LHCN-M2 (cell line): Measurements from ENCODE around the gene FRMD4A. TPM values are rescaled to one million over a fixed set of nuclear protein-coding genes. Genes with fewer than 3 reads are reported as not detected.
"Not testable (repeated sequence)": the region's sequence is repeated elsewhere in the genome, so short reads cannot be mapped to it uniquely, and the experiment has no call there.

ENCODE experiments used
- DNase-seq: peaks from one replicate; pipeline ENCODE4 v3.0.0-alpha.2; 2012; ENCODE audit warnings: low read depth
- total RNA-seq: library from RNA; depleted of rRNA; stranded (reverse); fragments of >200 nt; gene quantifications from 2 replicates; pipeline ENCODE4 v1.2.3, GENCODE V29; 2014

FRMD4A gene
- total RNA-seq, 1 experiment from 2014 or later, result 34.8 TPM

DNA sequence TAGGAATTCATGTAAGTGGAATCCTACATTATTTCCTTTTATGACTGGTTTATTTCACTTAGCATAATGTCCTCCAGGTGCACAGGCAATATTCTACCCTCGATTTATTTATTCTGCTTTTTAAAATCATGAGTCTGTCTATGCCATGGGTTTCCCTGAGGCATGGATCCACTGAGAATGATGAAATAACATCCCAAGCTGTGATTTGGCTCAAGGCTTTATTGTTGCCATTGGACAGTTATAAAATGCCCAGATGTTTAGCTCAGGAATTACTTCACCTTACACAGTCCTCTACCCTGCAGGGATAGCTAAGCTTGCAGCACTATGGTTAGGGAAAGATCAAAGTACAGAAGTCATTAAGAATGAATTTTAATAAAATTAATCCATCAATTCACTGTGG lies 219.5 kb downstream of the FRMD4A start:
- DNase-seq, result no peak

DNA sequence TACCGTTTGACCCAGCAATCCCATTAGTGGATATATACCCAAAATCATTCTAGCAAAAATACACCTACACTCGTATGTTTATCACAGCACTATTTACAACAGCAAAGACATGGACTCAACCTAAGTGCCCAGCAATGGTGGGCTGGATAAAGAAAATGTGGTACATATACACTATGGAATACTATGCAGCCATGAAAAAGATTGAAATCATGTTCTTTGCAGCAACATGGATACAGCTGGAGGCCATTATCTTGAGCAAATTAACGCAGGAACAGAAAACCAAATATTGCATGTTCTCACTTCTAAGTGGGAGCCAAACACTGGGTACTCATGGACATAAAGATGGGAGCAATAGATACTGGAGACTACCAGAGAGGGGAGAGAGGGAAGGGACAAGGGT lies 223.9 kb downstream of the FRMD4A start:
- no peak for DNase-seq

DNA sequence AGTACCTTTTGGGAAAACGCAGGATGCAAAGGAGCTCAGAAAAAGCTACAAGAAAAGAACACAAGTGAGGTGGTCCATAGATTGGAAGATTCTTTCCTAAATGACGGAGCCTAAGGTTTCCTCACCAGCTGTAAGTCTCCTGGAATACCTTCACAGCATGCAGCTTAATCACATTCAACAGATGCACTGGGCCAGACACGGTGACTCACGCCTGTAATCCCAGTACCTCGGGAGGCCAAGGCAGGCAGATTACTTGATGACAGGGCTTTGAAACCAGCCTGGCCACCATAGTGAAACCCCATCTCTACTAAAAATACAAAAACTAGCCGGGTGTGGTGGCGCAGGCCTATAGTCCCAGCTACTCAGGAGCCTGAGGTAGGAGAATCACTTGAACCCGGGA lies 228.7 kb downstream of the FRMD4A start:
- peak; percentile 59 for DNase-seq

DNA sequence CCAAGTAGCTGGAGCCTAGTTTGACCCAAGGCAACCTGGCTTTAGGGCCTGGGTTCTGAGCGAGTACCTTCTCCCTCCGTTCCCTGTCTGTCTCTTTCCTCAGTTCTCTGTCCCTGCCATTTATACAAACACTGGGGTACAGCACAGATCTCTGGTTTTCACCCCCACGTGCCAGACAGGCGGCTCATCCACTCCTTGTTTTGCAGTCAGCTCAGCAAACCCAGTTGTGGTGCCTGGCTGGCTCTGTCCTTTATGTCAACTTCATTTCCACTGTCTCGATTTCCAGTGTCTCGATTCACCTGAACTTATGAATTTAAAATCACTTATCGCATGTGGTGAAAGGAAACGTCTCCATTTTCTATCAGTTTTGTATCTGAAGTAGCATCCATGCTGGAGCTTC lies 230.8 kb downstream of the FRMD4A start:
- DNase-seq, result no peak

DNA sequence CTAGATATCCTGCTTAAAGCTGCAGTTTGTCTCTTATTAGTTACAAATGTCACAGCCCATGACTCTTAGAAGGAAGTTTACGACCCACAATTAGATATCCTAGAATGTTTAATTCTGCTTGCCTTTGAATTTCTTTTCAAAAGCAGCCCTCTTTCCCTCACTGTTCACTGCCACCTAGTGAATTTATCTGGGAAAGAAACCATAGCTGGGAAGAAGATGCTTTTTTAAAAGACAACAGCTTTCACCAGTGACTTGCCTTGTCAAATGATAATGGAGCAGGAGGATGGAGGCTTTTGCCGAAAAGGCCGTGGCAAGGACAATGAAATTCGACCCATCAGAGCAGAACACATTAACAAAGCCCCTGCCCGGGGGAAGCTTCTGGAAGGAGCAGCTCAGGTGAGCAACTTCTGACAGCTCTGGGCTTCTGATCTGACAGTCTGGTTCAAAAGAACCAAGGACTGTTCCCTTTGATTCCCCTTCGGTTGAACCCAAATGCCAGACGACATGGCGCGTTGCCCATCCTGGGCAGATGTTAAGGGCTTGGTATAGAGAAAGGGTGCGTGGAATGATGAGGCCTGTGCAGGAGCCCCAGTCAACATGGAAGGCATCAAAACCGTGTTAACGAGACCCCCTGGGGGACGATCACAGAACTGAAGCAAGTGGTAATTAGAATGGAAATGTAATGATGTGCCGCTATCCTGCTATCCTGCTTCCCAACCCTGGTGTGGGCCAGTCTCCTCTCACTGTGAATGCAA lies 236.8 kb downstream of the FRMD4A start:
- peak; percentile 56 for DNase-seq

DNA sequence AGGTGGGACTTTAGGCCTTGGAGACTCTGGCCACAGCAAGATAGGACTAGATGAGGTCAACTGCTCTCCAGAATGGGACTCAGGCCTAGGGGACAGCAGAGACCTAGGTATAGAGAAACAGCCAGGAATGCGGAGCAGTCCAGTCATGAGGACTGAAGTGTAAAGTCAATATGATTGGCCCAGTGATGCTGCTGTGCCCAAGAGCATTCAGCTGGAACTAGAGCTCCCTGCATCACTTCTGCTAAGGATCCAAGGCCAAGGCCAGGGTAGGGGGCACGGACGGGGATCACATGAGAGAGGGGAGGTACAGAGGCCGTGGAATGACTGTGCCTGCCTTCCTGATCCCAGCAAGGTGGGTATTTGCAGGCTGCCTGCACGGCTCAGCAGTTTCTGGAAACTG lies 237.9 kb downstream of the FRMD4A start:
- no peak for DNase-seq

DNA sequence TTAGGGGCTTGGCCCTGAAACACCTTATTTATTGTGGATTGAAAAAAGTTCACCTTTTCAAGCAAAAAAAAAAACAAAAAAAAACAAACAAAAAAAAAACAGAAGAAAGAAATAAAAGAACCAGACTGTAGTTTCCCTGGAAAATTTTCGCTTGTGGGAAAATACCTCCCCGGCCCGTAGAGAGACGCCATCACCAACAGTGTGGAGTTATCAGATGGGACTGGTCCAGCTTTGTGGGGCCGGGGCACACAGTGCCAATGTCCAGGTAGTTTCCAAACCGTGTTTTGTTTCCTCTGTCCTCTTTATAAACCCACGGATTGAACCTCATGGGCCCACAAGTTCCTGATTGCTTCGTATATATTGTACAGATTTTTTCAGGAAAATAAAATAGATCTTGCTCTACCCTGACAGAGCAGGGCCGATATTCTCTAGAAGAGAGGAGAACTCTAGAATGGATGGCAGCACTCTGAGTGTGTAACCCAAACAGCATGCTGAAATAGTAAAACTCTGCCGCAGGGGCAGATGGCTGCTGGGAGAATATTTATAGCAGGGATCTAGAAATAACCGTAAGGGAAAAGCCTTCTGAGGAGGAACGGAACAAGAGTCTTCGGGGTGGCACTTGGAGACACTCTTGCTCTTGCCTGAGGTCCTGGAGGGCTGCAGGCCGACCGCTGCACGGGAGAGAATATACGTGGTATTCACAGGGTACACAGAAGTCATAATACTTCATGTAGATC lies 241.0 kb downstream of the FRMD4A start:
- DNase-seq, result no peak

DNA sequence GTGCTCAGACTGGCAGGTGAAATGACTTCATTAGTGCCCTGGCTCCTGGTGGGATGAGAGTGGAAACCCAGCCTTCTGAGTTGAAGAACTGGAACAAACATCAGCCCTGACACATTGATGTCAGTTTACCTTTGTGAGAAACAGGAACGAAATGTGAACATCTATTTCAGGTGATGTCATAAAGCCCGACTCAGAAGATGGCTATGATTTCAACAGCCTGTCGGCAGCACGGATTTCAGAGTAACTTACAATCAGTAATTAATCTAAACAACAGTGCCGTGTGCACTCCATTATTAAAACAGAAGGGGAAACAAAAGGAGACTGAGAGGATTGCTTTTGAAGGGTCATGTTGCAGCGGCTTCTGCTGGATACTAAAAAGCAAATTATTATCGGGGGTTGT lies 243.2 kb downstream of the FRMD4A start:
- no peak for DNase-seq

DNA sequence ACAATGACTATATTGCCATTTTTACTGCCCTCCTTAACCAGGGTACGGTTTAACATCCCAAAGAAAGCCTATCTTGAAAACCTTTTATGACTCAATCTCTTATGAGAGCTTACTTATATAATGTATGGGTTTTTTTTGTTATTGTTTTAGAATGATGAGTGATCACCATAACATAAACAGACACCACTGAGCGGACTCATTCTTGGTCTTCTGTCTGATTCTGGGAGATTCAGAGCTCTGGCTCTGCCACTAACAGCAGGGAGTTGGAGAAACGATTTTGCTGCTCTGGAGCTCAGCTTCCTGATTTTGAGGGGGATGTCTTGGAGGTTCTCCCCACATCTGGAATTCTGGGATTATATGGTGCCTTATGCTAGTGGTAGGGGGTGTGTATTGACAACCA lies 244.1 kb downstream of the FRMD4A start:
- DNase-seq, result no peak

DNA sequence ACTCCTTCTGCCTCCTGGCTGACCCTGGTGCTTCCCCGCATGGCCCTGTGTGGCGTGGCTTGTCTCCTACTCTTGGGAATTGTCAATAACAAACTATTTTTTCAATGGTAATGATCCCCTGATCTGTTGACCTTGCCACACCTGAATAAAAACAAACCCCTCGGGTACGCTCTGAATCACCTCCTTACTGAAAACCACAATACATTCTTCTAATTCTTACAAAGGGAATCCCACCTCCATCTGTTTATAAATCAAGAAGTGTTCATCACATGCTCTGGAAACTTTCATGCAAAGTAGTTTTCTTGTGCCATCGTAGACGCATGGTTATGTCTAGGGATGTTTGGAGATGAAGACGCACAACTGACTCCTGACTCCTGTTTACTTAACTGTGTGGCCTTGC lies 245.8 kb downstream of the FRMD4A start:
- peak; percentile 38 for DNase-seq

DNA sequence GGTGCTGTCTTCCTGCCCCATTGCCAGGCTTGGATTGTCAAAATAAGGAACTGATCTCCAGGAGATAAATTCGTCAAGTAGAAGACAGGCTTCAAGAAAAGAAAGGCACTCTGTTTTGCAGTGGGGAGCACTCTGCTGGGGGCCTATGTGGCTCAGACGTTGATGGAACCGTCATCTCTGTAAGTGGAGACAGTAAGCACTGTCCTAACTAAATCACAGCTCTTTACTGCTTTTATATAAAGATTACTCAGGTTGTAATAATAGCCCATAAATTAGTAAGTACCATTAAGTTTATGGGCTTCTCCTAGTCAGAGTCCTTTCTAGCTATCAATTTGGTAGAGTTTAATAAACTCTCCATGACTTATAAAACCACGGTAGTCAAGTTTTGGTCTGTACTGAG lies 249.9 kb downstream of the FRMD4A start:
- no peak for DNase-seq

DNA sequence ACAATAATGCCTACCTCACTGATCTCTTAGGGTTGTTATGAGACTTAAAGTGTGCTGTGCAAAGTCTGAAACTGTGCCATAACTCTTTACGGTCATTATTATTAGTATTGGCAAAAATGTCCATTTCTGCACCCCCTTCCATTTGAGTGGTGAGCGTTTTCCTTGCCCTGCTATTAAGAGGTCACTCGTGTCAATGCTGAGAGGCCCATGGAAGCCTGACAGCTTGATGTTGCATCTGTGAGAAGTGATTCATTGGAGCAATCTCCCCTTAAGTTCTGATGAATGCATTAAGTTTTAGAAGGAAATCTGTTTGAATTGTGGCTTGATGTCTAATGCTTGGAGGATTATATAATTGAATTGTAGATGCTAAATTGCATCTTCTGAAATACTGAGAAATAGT lies 253.3 kb downstream of the FRMD4A start:
- no peak for DNase-seq

DNA sequence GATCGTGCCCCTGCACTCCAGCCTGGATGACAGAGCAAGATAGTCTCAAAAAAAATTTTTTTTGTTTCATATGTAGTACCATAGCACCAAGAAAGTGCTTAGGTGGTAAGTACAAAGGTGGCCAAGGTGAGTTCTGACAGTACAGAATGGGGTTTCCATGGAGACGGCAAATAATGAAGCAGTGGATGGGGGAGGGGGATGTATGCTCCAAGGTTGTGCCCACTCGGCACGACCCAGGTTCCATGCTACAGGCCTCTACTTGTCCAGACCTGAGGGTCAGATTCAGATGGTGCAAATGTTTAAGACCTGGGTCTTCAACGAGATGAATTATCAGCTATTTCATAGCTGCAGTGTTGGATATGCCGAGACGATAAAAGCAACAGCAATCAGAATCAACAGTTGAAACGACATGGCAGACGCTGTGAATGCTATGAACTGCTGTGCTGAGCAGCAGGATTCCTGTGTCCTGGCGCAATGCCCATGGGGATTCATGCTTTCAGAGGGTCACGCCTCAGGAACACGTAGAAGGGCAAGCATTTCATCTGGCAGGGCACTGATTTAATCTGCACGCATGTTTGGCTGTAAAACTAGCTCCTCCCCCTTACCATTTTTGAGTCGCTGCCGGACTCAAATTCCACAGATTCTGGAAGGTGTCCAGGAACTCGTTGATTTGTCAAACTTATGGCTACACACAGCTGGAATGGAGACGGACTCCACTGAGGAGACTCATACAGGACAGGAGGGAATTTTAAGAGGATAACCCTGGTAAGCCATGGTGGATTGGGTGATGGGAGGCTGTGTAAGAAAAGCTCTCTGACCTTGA lies 256.5 kb downstream of the FRMD4A start:
- peak; percentile 100 for DNase-seq

DNA sequence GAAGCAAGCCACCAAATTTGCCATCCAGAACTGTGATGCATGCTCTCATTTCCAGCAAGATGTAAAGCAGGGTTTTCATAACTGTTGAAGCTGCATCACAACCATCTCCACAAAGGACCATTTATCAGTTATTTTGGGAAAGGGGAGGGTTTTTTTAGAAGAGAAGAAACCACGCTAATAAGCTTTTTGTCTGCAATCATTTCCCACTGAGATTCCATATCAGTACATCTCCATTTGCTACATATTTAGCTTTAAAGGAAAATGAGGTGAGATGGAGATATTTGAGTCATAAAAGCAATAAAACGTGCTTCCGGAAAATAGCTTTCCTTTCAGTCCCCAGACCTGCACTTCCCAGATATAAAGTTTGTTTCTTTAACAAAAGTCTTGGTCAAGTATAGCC lies 258.2 kb downstream of the FRMD4A start:
- DNase-seq, result no peak

DNA sequence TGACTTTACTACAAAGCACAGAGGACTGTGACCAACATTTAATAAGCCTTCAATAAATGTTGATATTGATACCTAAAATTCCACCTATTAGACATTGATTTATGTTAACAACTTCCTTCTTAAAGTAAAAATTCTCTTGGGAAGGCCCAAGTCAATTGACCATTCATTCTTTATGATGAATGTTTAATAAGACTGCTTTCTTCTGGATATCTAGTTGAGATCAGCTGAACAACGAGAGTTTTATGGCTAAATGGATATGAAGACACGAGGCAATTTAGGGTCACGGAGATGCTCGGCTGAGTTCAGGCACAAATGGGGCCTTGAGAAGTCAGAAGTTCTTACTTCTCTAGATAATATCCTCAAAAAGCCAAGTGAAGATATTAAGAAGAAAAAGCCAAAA lies 258.8 kb downstream of the FRMD4A start:
- no peak for DNase-seq

DNA sequence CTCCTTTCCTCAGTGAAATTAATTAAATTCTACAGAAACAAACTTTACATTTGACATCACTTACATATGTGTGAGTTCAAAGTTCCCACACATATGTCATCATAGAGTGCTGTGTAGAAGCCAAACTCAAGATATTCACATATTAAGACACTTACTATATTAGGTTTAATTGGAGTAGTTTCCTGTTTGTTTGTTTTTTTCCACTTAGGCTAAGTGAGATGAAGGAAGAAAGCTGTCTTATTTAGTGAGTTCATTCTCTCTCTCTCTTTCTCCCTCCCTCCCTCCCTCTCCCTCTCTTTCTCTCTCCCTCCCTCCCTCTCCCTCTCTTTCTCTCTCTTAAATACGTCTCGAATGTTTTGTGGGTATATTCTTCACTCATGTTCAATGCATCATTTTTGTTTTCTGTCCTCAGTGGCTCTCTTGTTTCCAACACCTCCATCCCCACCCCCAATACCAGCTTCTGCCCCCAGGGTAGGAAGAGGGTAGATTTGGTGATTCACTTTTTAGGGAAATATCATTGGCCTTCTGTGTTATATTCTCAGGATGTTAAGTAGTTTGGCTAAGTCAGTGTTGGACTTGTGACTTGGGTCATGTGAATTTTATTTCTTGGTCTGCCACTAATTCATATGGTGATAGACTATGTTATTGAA lies 262.0 kb downstream of the FRMD4A start:
- no peak for DNase-seq

DNA sequence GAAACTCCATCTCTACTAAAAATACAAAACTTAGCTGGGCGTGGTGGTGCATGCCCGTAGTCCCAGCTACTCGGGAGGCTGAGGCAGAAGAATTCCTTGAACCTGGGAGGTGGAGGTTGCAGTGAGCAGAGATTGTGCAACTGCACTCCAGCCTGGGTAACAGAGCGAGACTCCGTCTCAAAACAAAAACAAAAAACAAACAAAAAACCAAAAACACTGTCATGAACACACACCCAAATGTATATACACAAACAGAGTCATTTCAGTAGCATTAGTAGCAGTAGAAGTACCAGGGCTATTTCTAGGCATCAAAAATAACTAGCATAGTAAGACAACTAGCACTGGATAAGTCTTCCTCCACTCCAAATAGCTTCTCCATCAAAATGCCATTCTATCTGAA lies 263.1 kb downstream of the FRMD4A start:
- not testable (repeated sequence) for DNase-seq

DNA sequence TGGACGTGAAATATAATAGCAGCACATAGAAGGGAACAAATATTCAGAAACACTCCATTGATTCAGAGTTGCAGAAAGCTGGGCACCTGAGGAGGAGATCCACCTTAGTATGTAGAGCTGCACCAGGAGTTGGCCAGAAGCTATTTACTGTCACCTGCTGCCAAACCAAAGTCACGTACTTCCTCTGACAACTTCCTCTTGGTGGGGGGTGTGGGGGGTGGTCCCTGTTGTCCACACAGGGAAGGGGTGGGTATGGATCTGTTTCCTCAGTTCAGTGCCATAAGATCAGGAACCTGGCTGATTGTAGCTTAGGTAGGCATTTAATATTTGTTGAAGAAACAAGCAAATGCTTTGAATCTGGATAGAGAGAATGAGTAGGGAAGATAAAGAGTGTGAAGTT lies 264.6 kb downstream of the FRMD4A start:
- no peak for DNase-seq

DNA sequence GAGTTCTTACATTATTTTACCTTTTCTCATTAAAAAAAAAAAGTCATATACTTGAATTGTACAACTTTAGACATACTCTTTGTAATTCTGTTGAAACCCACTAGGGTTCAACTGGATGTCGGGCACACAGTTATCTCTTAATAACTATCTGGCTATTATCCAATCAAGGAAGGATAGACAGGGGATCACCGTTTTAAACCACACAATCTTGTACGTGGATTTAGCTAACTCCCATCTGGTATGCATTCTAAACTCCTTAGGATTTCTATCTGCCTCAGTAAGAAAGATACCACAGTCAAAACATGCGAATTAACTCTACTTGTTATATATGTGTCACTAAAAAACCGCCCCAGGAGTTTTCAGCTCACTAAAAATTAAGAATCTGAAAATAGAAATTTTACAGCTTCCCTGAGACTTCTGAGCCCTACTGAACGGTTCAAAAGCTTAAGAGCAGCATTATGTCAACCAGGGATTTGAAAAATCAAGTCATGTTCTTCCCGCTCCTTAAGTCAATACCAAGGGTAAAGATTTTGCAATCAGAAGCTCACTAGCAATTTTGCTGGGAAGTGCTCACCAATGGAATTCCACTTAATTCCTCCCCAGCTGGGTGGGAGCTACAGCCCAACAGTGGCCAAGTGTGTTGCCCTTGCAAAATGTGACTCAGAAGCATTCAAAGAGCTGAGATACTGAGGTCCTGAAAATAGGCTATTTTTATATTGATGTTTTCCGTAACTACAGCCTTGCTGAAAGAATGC lies 267.0 kb downstream of the FRMD4A start:
- DNase-seq, result peak; percentile 88

DNA sequence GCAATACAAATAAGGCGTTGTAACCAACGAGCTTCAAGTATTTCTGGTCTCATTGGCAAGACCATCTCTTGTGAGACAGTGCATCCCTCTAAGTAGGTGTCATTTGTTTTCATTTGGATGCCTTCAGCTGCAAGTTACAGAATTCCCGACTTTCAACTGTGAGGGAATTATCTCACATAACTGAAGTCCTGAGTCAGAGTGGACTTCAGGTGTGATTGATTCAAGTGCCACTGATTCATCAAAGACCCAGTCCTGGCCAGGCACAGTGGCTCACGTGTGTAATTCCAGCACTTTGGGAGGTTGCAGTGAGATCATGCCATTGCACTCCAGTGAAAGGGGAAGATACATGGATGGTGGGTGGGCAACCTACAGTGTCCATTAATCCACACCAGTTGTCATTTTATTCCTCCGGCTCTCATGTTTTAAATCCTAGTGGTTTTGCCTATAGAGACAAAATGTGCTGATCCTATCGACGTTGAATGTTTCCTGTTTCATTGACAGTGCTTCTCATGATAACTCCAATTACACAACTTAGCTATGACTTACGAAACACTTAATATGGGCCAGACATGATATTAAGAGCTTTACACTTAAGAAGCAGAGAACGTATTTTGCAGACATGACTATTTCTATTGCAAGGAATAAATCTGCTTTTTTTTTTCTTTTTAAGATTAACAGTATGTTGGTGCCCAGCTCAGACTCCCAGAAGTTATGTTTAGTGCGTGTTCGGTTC lies 268.0 kb downstream of the FRMD4A start:
- DNase-seq, result no peak
